Fibroblast of lung (primary cell): Measurements from ENCODE around the gene NAT8L.

Experiments used
- EZH2 ChIP-seq: IDR thresholded peaks from 2 replicates; pipeline ENCODE4 v1.5.1; 2012; ENCODE audit warnings: low read length, control low read depth, mild to moderate bottlenecking; ENCODE audit errors: missing control alignments
- TF ChIP-seq, protein P1 (sequence below), 2 donors: IDR thresholded peaks in 1 of 2; conservative IDR thresholded peaks in 1 of 2; 1 replicate in 1 of 2; 2 replicates in 1 of 2; pipeline ENCODE4 v1.5.1; 2011 to 2012; ENCODE audit warnings: low read length in 2 of 2, control low read depth in 1 of 2, inconsistent platforms in 1 of 2, low read depth in 1 of 2, mild to moderate bottlenecking in 1 of 2

DNA sequence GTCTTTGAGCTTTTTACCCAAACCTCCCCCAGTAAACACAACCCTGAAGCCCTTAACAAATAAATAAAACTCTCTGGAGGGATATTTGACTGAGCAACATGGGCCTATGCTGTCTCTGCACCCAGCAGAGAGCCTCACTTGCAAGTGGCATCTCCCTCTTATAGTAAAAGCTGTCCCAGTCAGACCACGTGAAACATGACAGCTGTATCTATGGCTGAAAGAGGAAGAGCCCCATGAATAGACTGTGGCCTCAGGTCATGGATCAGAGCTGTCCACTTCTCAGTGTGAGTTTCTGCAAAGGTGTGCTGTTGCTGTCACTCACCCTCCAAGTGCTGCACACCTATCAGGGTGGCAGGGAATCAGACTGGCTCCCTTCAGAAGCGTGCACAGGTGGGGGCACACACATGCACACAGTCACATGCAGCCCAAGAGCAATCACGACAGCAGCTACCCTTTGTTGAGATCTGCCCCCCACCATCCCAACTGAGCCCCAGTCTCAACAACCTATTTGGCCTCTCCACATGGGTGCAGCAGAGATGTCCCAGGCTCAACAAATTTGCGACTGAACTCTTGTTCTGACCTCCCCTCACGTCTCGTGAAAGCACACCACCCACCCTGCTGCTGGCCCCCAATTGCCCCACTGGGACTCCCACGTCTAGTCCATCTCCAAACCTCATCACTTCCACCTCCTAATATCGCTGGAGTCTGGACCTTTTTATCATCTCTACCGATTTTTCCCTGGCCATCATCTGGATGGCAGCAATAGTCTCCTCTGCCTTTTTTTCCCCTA, 45.6 kb downstream of the NAT8L start:
- TF ChIP-seq, protein P1, sequence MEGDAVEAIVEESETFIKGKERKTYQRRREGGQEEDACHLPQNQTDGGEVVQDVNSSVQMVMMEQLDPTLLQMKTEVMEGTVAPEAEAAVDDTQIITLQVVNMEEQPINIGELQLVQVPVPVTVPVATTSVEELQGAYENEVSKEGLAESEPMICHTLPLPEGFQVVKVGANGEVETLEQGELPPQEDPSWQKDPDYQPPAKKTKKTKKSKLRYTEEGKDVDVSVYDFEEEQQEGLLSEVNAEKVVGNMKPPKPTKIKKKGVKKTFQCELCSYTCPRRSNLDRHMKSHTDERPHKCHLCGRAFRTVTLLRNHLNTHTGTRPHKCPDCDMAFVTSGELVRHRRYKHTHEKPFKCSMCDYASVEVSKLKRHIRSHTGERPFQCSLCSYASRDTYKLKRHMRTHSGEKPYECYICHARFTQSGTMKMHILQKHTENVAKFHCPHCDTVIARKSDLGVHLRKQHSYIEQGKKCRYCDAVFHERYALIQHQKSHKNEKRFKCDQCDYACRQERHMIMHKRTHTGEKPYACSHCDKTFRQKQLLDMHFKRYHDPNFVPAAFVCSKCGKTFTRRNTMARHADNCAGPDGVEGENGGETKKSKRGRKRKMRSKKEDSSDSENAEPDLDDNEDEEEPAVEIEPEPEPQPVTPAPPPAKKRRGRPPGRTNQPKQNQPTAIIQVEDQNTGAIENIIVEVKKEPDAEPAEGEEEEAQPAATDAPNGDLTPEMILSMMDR (conservative IDR thresholded peaks at IDR 0.05 in 1 of 2, IDR thresholded peaks at IDR 0.05 in 1 of 2; ENCODE audit: low read depth in 1 of 2, low read length in 2 of 2) = no peak
- TF ChIP-seq EZH2 = no peak
